ENCODE results near the gene SRGAP3.

SRGAP3 gene

GRCh38 chr3:8931342-8931741, 318.1 kb downstream of the SRGAP3 start:
- H3K27ac ChIP-seq = peak overlapping the region; percentile 19; the same call in 1 of the 2 replicates
- TF ChIP-seq CTCF (conservative IDR thresholded peaks at IDR 0.05) = no peak

Data from VCaP (cell line).